Kidney (tissue), 14 donors: Measurements from ENCODE around the gene MAP1S. TPM values are rescaled to one million over a fixed set of nuclear protein-coding genes. Genes with fewer than 3 reads are reported as not detected.

Source experiments
- DNase-seq, 5 donors: peaks; one replicate each; pipeline ENCODE4 v3.0.0-alpha.2; 2013 to 2020
- FAIRE-seq: peaks from 2 replicates; lab custom pipeline; 2012; peaks lifted over from hg19 to GRCh38; lab: Jason Lieb, UNC
- H3K27ac ChIP-seq, 2 donors: one replicate each; pipeline ENCODE4 v1.7.0; 2013; ENCODE audit warnings: low read depth in 2 of 2, low read length in 2 of 2, inconsistent platforms in 1 of 2
- H3K27me3 ChIP-seq: one replicate; pipeline ENCODE4 v1.7.1; 2013; ENCODE audit warnings: low read length, inconsistent platforms; ENCODE audit not compliant: control insufficient read depth, insufficient read depth
- H3K36me3 ChIP-seq, 3 donors: one replicate each; pipeline versions ENCODE4 v1.7.0 to v1.7.1; 2013; ENCODE audit warnings: low read length in 3 of 3, control low read depth in 1 of 3, inconsistent platforms in 1 of 3; ENCODE audit not compliant: insufficient read depth in 3 of 3, control insufficient read depth in 2 of 3
- H3K4me1 ChIP-seq, 3 donors: one replicate each; pipeline versions ENCODE4 v1.7.0 to v1.7.1; 2013; ENCODE audit warnings: low read length in 3 of 3, inconsistent platforms in 1 of 3, low read depth in 1 of 3; ENCODE audit not compliant: control insufficient read depth in 2 of 3, insufficient read depth in 2 of 3
- H3K4me3 ChIP-seq, 3 donors: one replicate each; pipeline versions ENCODE4 v1.7.0 to v1.8.1; 2013; ENCODE audit warnings: low read length in 3 of 3, control low read depth in 1 of 3, inconsistent platforms in 1 of 3
- H3K9ac ChIP-seq, 3 donors: one replicate each; pipeline versions ENCODE4 v1.7.0 to v1.7.1; 2013; ENCODE audit warnings: low read length in 3 of 3, control low read depth in 1 of 3, inconsistent platforms in 1 of 3
- H3K9me3 ChIP-seq, 3 donors: one replicate each; pipeline versions ENCODE4 v1.7.0 to v1.7.1; 2013; ENCODE audit warnings: low read length in 3 of 3, control low read depth in 1 of 3, inconsistent platforms in 1 of 3; ENCODE audit not compliant: control insufficient read depth in 2 of 3, insufficient read depth in 1 of 3
- CTCF ChIP-seq: IDR thresholded peaks from 3 replicates; pipeline ENCODE4 v1.5.1; 2012; ENCODE audit warnings: mild to moderate bottlenecking, moderate library complexity, borderline replicate concordance; ENCODE audit not compliant: insufficient read depth; ENCODE audit errors: extremely low read depth
- intact Hi-C: fragments of 100-400 bp; cut with DNase I; formaldehyde crosslinking; loops from one replicate; pipeline ENCODE4 v1.11.1; 2022
- polyA plus RNA-seq: library from polyadenylated mRNA; stranded (reverse); fragments of 350-450 nt; fragmentation: Illumina TruSeq; extraction: RNeasy Lipid Tissue Mini Kit (QIAGEN cat#74804); gene quantifications from one replicate; pipeline ENCODE4 v1.2.3, GENCODE V29; 2014; ENCODE audit warnings: low read depth, low replicate concordance; ENCODE audit not compliant: insufficient read depth
- total RNA-seq: library from RNA; stranded (reverse); fragmentation: NEBNext Ultra II Directional; extraction: Animal tissue kit (Norgen Biotek cat#: 25700); gene quantifications from one replicate; pipeline ENCODE4 v1.2.1, GENCODE V29; 2021
- donor health status: control.
- donor health status: control.
- donor health status: control.
- donor health status: control.
- donor health status: control.
- donor health status: DM: yes; HTN: yes; CAD: no.
- donor health status: Normal renal cell carcinoma (clear cell type).

Gene MAP1S
- total and polyA plus RNA-seq, 2 donors from 2014 or later: 25.2 to 56.1 TPM

GRCh38 chr19:17755977-17756670 is 36.8 kb downstream of the MAP1S start:
- H3K4me1 ChIP-seq: no peaks in the 10 kb centered on the region
- H3K9me3 ChIP-seq: no peaks in the 10 kb centered on the region
- H3K9ac ChIP-seq: no peak overlapping the region
- FAIRE-seq (no peak), DNase-seq (peak in 4 of 5 donors; percentile 68 to 87 (median 79))
- intact Hi-C loops: no loop called here
- H3K27me3 ChIP-seq: no peaks in the 10 kb centered on the region
- H3K4me3 ChIP-seq: no peak overlapping the region
- no peak for TF ChIP-seq CTCF
- no peaks in the 10 kb centered on the region for H3K36me3 ChIP-seq
- no peak overlapping the region for H3K27ac ChIP-seq

GRCh38 chr19:17757125-17757524 is 37.8 kb downstream of the MAP1S start:
- DNase-seq: peak in 1 of 5 donors; percentile 80
- Histone ChIP-seq H3K27me3 (no peaks in the 10 kb centered on the region), H3K4me3 (no peak overlapping the region), H3K9me3 (no peaks in the 10 kb centered on the region), H3K4me1 (no peaks in the 10 kb centered on the region), H3K27ac (no peak overlapping the region), H3K9ac (no peak overlapping the region), H3K36me3 (no peaks in the 10 kb centered on the region)
- TF ChIP-seq CTCF: no peak
- no peak for FAIRE-seq
- intact Hi-C loops: no loop called here

GRCh38 chr19:17758515-17758914 is 39.2 kb downstream of the MAP1S start:
- Histone ChIP-seq H3K4me3 (no peak overlapping the region), H3K9ac (no peak overlapping the region), H3K27me3 (no peaks in the 10 kb centered on the region), H3K36me3 (no peaks in the 10 kb centered on the region), H3K9me3 (no peaks in the 10 kb centered on the region), H3K4me1 (no peaks in the 10 kb centered on the region), H3K27ac (no peak overlapping the region)
- intact Hi-C loops: no loop called here
- no peak for TF ChIP-seq CTCF
- no peak for FAIRE-seq
- no peak for DNase-seq
